ENCODE measurements around the gene RABGAP1L.
"Not testable (repeated sequence)": the region's sequence is repeated elsewhere in the genome, so short reads cannot be mapped to it uniquely, and the experiment has no call there.

Gene RABGAP1L

GRCh38 chr1:175042650-175043049 lies 883.3 kb downstream of the RABGAP1L start:
- no peak for DNase-seq (ENCODE audit: low read depth)

- no peak for DNase-seq (ENCODE audit: low read depth)
Observed at GRCh38 chr1:175043824-175044223, 884.5 kb downstream of the RABGAP1L start.

GRCh38 chr1:175044591-175044990 lies 885.3 kb downstream of the RABGAP1L start:
- DNase-seq (ENCODE audit: low read depth), result not testable (repeated sequence)
